ENCODE results near the gene RELN.

DNA sequence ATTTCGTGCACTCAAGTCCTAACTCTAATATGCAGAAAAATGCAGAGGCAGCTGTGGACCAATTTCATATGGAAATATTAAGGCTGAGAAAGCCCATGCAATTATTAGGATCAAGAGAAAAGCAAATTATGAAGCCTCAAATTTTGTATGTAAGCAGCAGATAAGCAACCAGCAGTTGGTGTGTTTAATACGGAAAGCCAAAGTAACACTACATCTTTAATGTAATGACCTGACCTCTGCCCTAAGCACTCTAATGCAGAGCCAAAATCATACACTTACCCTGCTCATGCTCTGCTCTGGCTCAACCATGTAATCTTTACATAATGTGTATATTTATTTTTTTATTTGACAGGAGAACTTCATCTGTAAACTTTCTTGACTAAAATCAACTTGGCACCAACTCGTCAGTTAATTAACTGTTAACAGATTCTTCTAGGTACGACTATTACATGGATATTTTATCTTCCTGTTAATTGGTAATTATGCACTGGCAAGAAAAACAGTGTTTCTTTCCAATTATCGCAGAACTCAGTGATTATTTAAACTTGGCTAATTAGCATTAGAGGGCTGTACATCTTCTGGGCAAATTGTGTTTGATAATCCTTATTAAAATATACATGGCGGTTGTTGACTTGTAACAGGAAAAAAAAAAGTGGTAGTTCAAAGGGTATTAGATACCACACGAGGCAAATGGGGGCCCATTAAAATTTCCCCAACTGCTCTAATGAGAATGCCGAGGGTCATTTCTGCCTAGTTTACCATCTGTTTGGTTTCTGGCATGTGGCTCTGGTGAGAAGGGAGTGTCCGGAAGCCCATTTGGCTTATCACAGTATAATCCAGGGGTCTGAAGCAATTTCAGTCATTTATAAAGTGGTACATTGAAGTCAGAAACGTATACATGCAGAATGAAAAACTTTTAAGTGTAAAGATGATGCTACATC is 94.5 kb downstream of the RELN start:
- TF ChIP-seq, protein P1, sequence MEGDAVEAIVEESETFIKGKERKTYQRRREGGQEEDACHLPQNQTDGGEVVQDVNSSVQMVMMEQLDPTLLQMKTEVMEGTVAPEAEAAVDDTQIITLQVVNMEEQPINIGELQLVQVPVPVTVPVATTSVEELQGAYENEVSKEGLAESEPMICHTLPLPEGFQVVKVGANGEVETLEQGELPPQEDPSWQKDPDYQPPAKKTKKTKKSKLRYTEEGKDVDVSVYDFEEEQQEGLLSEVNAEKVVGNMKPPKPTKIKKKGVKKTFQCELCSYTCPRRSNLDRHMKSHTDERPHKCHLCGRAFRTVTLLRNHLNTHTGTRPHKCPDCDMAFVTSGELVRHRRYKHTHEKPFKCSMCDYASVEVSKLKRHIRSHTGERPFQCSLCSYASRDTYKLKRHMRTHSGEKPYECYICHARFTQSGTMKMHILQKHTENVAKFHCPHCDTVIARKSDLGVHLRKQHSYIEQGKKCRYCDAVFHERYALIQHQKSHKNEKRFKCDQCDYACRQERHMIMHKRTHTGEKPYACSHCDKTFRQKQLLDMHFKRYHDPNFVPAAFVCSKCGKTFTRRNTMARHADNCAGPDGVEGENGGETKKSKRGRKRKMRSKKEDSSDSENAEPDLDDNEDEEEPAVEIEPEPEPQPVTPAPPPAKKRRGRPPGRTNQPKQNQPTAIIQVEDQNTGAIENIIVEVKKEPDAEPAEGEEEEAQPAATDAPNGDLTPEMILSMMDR (IDR thresholded peaks at IDR 0.05) = no peak
- TF ChIP-seq ZFX (IDR thresholded peaks at IDR 0.05; ENCODE audit: borderline replicate concordance) = no peak

Data from 22Rv1 (cell line).